ENCODE data around the gene MRAP2.
"Not testable (repeated sequence)": the region's sequence is repeated elsewhere in the genome, so short reads cannot be mapped to it uniquely, and the experiment has no call there.

The MRAP2 gene

GRCh38 chr6:84078335-84078734 is 44.8 kb downstream of the MRAP2 start:
- DNase-seq: no peak

GRCh38 chr6:84081222-84081621 is 47.6 kb downstream of the MRAP2 start:
- DNase-seq: no peak

- DNase-seq: no peak
These were observed 49.2 kb downstream of the MRAP2 start for GRCh38 chr6:84082689-84083265.

- DNase-seq: not testable (repeated sequence)
These were observed 51.1 kb downstream of the MRAP2 start for GRCh38 chr6:84084705-84085104.

- DNase-seq: no peak
These were observed 52.5 kb downstream of the MRAP2 start for GRCh38 chr6:84086056-84086455.

- no peak for DNase-seq
These were observed 53.2 kb downstream of the MRAP2 start for GRCh38 chr6:84086545-84087429.

GRCh38 chr6:84089081-84089480 is 55.5 kb downstream of the MRAP2 start:
- DNase-seq: no peak

GRCh38 chr6:84089552-84089951 is 56.0 kb downstream of the MRAP2 start:
- no peak for DNase-seq

- DNase-seq: no peak
These were observed 60.2 kb downstream of the MRAP2 start for GRCh38 chr6:84093441-84094435.

GRCh38 chr6:84095156-84095555 is 61.6 kb downstream of the MRAP2 start:
- DNase-seq: no peak

GRCh38 chr6:84103029-84103428 is 69.5 kb downstream of the MRAP2 start:
- no peak for DNase-seq

- not testable (repeated sequence) for DNase-seq
These were observed 71.8 kb downstream of the MRAP2 start for GRCh38 chr6:84105215-84105924.

GRCh38 chr6:84107495-84107894 is 73.9 kb downstream of the MRAP2 start:
- no peak for DNase-seq

GRCh38 chr6:84111351-84111750 is 77.8 kb downstream of the MRAP2 start:
- not testable (repeated sequence) for DNase-seq

- not testable (repeated sequence) for DNase-seq
These were observed 81.5 kb downstream of the MRAP2 start for GRCh38 chr6:84114933-84115594.

- no peak for DNase-seq
These were observed 84.6 kb downstream of the MRAP2 start for GRCh38 chr6:84118191-84118590.

GRCh38 chr6:84119277-84119676 is 85.7 kb downstream of the MRAP2 start:
- DNase-seq: no peak

- no peak for DNase-seq
These were observed 89.6 kb downstream of the MRAP2 start for GRCh38 chr6:84123186-84123585.

GRCh38 chr6:84129588-84129987 is 96.0 kb downstream of the MRAP2 start:
- DNase-seq: not testable (repeated sequence)

- DNase-seq: not testable (repeated sequence)
These were observed 99.8 kb downstream of the MRAP2 start for GRCh38 chr6:84133385-84133784.

GRCh38 chr6:84135291-84135690 is 101.7 kb downstream of the MRAP2 start:
- no peak for DNase-seq
